ENCODE measurements around the gene TRIM60.
"Not testable (repeated sequence)": the region's sequence is repeated elsewhere in the genome, so short reads cannot be mapped to it uniquely, and the experiment has no call there.

DNA sequence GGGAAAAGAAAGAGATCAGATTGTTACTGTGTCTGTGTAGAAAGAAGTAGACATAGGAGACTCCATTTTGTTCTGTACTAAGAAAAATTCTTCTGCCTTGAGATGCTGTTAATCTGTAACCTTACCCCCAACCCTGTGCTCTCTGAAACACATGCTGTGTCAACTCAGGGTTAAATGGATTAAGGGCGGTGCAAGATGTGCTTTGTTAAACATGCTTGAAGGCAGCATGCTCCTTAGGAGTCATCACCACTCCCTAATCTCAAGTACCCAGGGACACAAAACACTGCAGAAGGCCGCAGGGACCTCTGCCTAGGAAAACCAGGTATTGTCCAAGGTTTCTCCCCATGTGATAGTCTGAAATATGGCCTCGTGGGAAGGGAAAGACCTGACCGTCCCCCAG, 29.8 kb upstream of the TRIM60 start:
- TF ChIP-seq CTCF (IDR thresholded peaks at IDR 0.05); POLR2A (IDR thresholded peaks at IDR 0.05; ENCODE audit: low read depth); POLR2AphosphoS5 (IDR thresholded peaks at IDR 0.05): not testable (repeated sequence)

Measured in esophagus muscularis mucosa (tissue), 3 donors.